H1 (cell line): ENCODE results near the gene PRICKLE2.

Experiments
- CBX5 ChIP-seq: fragments of 300-800, 300-1000 bp; sonication (generic); IDR thresholded peaks from 2 replicates; pipeline ENCODE4 v1.7.1; 2016; ENCODE audit warnings: antibody characterized with exemption, low read length, low read depth
- CEBPB ChIP-seq: IDR thresholded peaks from 2 replicates; pipeline ENCODE4 v1.6.1; 2012; ENCODE audit warnings: low read depth, low read length
- KDM5A ChIP-seq: fragments of 200-600 bp; IDR thresholded peaks from 2 replicates; pipeline ENCODE4 v1.7.1; 2012; ENCODE audit warnings: mild to moderate bottlenecking, low read length, inconsistent platforms, mixed read lengths
- NRF1 ChIP-seq: IDR thresholded peaks from 2 replicates; pipeline ENCODE4 v1.6.1; 2011; ENCODE audit warnings: mild to moderate bottlenecking, low read depth, low read length, improper control_type of control experiment
- POLR2A ChIP-seq, 2 experiments: IDR thresholded peaks; 1 replicate in 1 of 2; 2 replicates in 1 of 2; pipeline ENCODE4 v1.6.1; 2011; ENCODE audit warnings: low read depth in 2 of 2, low read length in 2 of 2, mild to moderate bottlenecking in 2 of 2; ENCODE audit errors: control extremely low read depth in 1 of 2
- SIRT6 ChIP-seq: IDR thresholded peaks from one replicate; pipeline ENCODE4 v1.7.1; 2012; ENCODE audit warnings: low read length, inconsistent platforms
- TBP ChIP-seq: IDR thresholded peaks from 2 replicates; pipeline ENCODE4 v1.6.1; 2011; ENCODE audit warnings: low read depth, low read length, improper control_type of control experiment
- YY1 ChIP-seq: IDR thresholded peaks from 2 replicates; pipeline ENCODE4 v1.6.1; 2011; ENCODE audit warnings: low read depth, mild to moderate bottlenecking, low read length
- TF ChIP-seq, protein P1 (sequence below), 3 experiments: IDR thresholded peaks; 1 replicate in 2 of 3; 2 replicates in 1 of 3; pipeline versions ENCODE4 v1.5.1 to v1.6.1; 2011; ENCODE audit warnings: low read length in 3 of 3, mild to moderate bottlenecking in 3 of 3, inconsistent platforms in 2 of 3, low read depth in 1 of 3, moderate library complexity in 1 of 3; ENCODE audit not compliant: insufficient read depth in 1 of 3; ENCODE audit errors: control extremely low read depth in 1 of 3

DNA sequence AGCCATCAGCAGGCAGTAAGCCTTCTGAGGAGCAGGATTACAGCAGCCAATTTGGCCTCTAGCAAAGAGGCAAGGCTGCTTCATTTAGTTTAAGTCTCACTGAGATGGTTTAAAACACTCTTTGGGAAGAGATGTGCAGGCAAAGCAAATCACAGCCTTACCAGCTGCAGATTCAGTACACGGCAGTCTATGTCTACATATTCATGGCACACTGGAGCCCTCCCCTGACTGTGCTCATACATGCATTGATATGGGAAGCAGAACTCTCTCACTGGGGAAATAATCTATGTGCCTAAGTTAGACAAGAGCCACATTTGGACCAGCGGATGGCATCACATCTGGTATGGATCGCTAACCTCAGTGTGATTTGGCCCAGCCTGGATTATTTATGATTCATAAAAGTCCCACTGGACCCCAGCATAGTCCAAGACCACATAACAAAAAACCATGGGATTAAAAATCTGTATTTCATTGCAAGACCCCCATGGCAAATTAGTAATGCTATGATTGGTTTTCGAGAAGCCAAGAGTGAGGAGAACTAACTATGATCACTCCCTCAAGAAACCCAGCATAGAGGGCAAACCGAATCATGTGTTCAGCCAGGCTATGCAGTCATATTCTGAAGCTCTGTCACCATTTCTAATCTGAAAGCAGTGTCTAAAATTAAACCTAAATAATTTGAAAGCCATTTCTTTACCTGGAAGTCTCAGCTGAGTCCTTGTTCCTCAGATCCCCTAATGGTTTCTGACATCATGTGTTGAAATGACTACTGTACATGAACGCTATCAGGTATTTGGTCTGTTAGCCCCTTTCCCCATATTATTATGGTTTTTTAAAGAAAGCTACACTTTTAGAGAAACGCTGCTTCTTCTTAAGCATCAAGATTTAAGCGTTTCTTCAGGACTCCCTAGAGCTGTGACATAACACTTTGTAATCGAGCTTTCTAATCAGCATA is 1.2 kb downstream of the PRICKLE2 start:
- TF ChIP-seq SIRT6 (no peak), CBX5 (no peak), KDM5A (no peak), NRF1 (no peak), CEBPB (no peak), TBP (no peak), POLR2A (IDR thresholded peaks at IDR 0.05; ENCODE audit: control extremely low read depth in 1 of 2, low read depth in 2 of 2, low read length in 2 of 2) (no peak), YY1 (no peak)
- TF ChIP-seq, protein P1, sequence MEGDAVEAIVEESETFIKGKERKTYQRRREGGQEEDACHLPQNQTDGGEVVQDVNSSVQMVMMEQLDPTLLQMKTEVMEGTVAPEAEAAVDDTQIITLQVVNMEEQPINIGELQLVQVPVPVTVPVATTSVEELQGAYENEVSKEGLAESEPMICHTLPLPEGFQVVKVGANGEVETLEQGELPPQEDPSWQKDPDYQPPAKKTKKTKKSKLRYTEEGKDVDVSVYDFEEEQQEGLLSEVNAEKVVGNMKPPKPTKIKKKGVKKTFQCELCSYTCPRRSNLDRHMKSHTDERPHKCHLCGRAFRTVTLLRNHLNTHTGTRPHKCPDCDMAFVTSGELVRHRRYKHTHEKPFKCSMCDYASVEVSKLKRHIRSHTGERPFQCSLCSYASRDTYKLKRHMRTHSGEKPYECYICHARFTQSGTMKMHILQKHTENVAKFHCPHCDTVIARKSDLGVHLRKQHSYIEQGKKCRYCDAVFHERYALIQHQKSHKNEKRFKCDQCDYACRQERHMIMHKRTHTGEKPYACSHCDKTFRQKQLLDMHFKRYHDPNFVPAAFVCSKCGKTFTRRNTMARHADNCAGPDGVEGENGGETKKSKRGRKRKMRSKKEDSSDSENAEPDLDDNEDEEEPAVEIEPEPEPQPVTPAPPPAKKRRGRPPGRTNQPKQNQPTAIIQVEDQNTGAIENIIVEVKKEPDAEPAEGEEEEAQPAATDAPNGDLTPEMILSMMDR (IDR thresholded peaks at IDR 0.05; ENCODE audit: control extremely low read depth in 1 of 3, insufficient read depth in 1 of 3, low read depth in 1 of 3, low read length in 3 of 3), result no peak
